Camera-type eye (tissue), 1 donor: ENCODE results near the gene PEX1. TPM values are rescaled to one million over a fixed set of nuclear protein-coding genes. Genes with fewer than 3 reads are reported as not detected.

Experiments used
- total RNA-seq: library from RNA; depleted of rRNA; stranded (reverse); fragments of >200 nt; gene quantifications from one replicate; pipeline ENCODE4 v1.2.3, GENCODE V29; 2014

The PEX1 gene
- total RNA-seq, result 53.4 TPM

DNA sequence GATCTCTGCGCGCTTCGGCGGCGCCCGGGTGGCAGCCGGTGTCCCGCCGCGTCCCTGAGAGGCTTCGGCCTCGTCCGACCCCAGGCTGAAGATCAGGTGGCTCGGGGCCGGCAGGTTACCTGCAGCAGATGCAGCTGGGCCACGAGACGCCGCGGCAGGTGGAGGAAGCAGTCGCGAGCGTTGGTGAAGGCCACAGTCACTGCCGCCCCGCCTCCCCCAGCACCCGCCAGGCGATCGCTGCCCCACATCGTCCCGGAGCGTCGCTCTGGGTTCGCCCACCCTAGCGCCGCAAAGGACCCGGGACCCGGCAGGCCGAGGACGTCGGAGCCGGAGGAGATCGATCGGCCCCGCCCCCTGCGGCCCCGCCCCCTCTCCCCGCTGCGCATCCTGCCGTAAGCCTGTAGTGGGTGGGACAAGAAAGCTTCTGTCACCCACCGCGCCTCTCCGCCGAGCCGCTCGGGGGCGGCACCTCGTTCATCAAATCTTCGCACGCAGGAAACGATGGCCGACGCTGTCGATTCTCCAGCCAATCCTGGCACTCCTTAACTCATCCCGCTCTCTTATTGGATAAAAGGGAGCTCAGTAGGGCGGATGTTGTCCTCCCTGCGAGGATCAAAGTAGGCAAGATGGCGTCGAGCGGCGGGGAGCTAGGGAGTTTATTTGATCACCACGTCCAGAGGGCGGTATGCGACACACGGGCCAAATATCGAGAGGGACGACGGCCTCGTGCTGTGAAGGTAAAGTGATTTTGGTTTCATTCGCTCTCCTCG is at the start of gene PEX1, which contains the start of gene RBM48:
Gene PEX1 (minus strand): TSS at position 333 of the 770 bp plus-strand sequence. CDS start 85 bp downstream, at position 248.
Gene RBM48 (plus strand): TSS at position 608 of the 770 bp plus-strand sequence. CDS start 19 bp downstream, at position 627.

DNA sequence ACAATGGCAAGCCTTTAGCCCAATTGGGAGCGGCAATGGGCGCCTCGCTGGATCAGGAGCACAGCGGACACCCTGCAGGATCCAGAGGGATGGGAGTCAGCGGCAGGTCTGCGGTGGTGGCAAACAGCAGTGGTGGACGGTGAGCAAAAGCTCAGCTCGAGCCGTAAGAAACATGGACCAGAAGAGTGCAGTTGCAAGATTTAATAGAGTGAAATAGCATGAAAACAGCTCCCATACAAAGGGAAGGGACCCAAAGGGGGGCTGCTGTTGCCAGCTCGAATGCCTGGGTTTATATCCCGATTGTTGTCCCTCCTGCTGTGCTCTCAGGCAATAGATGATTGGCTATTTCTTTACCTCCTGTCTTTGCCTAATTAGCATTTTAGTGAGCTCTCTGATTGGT is 50.6 kb downstream of the PEX1 start, which contains the start of gene ERVW-1:
Gene ERVW-1 (minus strand): TSS at position 266 of the 400 bp plus-strand sequence. CDS start 7,565 bp downstream, outside the sequence.

DNA sequence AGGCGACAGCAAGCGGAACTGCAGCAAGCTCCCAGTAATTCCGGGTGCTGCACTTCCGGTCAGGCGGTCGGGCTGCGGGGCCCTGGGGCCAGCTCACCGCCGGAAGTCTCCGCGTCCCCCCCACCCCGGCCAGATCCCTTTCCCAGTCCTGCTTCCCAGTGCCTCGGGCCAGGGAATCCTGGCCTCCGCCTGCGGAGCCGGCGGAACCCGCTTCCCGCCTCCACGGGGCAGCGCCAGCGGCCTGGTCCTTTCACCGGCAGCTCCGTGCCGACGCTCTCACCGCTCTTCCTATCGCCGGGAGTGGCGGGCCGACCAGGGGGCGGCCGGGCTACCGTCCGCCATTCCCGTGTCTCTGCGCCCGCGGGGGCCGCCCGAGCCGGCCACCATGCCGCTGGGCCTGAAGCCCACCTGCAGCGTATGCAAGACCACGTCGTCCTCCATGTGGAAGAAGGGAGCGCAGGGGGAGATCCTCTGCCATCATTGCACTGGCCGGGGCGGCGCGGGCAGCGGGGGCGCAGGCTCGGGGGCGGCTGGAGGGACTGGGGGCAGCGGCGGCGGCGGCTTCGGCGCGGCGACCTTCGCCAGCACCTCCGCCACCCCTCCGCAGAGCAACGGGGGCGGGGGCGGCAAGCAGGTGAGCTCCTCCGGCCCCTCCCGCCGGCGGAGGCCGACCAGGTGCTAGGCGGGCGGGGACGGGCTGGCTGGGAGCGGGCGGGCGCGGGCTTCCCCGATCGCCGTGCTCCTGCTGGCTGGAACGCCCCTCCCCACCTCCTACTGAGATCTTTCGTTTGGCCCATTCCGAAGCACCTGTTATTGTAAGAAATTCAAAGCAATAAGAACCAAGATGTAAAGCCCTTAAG is 80.7 kb downstream of the PEX1 start, which contains the start of gene GATAD1:
Gene GATAD1 (plus strand): TSS at position 138 of the 860 bp plus-strand sequence. CDS start 248 bp downstream, at position 386.

Other genes with a start within 250 kb of the PEX1 start
- gene GATAD1, start 81.0 kb downstream of the PEX1 start, total RNA-seq, result 61.0 TPM
- gene ERVW-1, start 50.6 kb downstream of the PEX1 start, total RNA-seq, result not detected
- 33.0 TPM for gene RBM48, start 275 bp upstream of the PEX1 start, total RNA-seq
- 48.5 TPM for gene FAM133B, start 61.9 kb upstream of the PEX1 start, total RNA-seq